Large intestine (tissue), 3 donors: Measurements from ENCODE around the gene PRPF40B. TPM values are rescaled to one million over a fixed set of nuclear protein-coding genes. Genes with fewer than 3 reads are reported as not detected.
A peak's percentile ranks its signal among the peaks of the same experiment; 100 is the strongest.
"Not testable (repeated sequence)": the region's sequence is repeated elsewhere in the genome, so short reads cannot be mapped to it uniquely, and the experiment has no call there.

Experiments used
- DNase-seq, 2 donors: peaks; one replicate each; pipeline versions ENCODE4 v3.0.0 to v3.0.0-alpha.2; 2013
- H3K27ac ChIP-seq: one replicate; pipeline ENCODE4 v1.5.1; 2013; ENCODE audit warnings: low read length
- H3K27me3 ChIP-seq: 2 replicates; pipeline ENCODE4 v1.6.1; 2013; ENCODE audit warnings: low read length; ENCODE audit not compliant: control insufficient read depth, insufficient read depth
- H3K36me3 ChIP-seq: 2 replicates; pipeline ENCODE4 v1.6.1; 2013; ENCODE audit warnings: low read length; ENCODE audit not compliant: control insufficient read depth, insufficient read depth
- H3K4me1 ChIP-seq: one replicate; pipeline ENCODE4 v1.6.1; 2013; ENCODE audit warnings: low read length; ENCODE audit not compliant: control insufficient read depth, insufficient read depth
- H3K4me3 ChIP-seq: one replicate; pipeline ENCODE4 v1.5.1; 2013; ENCODE audit warnings: low read length
- H3K9me3 ChIP-seq: one replicate; pipeline ENCODE4 v1.6.1; 2013; ENCODE audit warnings: mild to moderate bottlenecking, low read depth, low read length, moderate library complexity; ENCODE audit not compliant: control insufficient read depth
- WGBS: methylation state at CpG from one replicate; pipeline ENCODE4 v1.1.5; 2013; ENCODE audit warnings: low lambda C conversion rate; ENCODE audit not compliant: insufficient coverage; 5-methylcytosine and 5-hydroxymethylcytosine counted together
- polyA plus RNA-seq: library from polyadenylated mRNA; unstranded; fragments of 120-200 nt; gene quantifications from one replicate; pipeline ENCODE4 v1.2.1, GENCODE V29; 2013

The PRPF40B gene
- polyA plus RNA-seq, 1 donor: 19.0 TPM

GRCh38 chr12:49609059-49609874, 14.1 kb upstream of the PRPF40B start:
- peaks cover 18% of the 10 kb centered on the region for H3K9me3 ChIP-seq
- H3K27ac ChIP-seq: no peak overlapping the region
- no peaks in the 10 kb centered on the region for H3K27me3 ChIP-seq
- peak; percentile 21 to 55 for DNase-seq
- H3K4me1 ChIP-seq: no peaks in the 10 kb centered on the region
- no CpG with 5 or more reads among the region's 2 CpGs for WGBS
- no peak overlapping the region for H3K4me3 ChIP-seq
- no peaks in the 10 kb centered on the region for H3K36me3 ChIP-seq

GRCh38 chr12:49609875-49610154, 13.5 kb upstream of the PRPF40B start:
- no CpG with 5 or more reads among the region's 1 CpG for WGBS
- no peak overlapping the region for H3K4me3 ChIP-seq
- H3K27me3 ChIP-seq: no peaks in the 10 kb centered on the region
- H3K4me1 ChIP-seq: no peaks in the 10 kb centered on the region
- no peaks in the 10 kb centered on the region for H3K36me3 ChIP-seq
- DNase-seq: no peak
- peaks cover 18% of the 10 kb centered on the region for H3K9me3 ChIP-seq
- no peak overlapping the region for H3K27ac ChIP-seq

GRCh38 chr12:49610785-49611184, 12.6 kb upstream of the PRPF40B start:
- not testable (repeated sequence) for H3K27ac ChIP-seq, H3K4me1 ChIP-seq, H3K27me3 ChIP-seq, DNase-seq, H3K36me3 ChIP-seq, H3K4me3 ChIP-seq
- WGBS: no CpG with 5 or more reads among the region's 4 CpGs
- peaks cover 18% of the 10 kb centered on the region for H3K9me3 ChIP-seq

GRCh38 chr12:49612210-49612609, 11.2 kb upstream of the PRPF40B start:
- H3K36me3 ChIP-seq: no peaks in the 10 kb centered on the region
- peaks cover 2% of the 10 kb centered on the region for H3K27me3 ChIP-seq
- no peaks in the 10 kb centered on the region for H3K4me1 ChIP-seq
- H3K4me3 ChIP-seq: no peak overlapping the region
- no peak for DNase-seq
- no peak overlapping the region for H3K27ac ChIP-seq
- peaks cover 18% of the 10 kb centered on the region for H3K9me3 ChIP-seq

- no peak overlapping the region for H3K4me3 ChIP-seq
- H3K36me3 ChIP-seq: no peaks in the 10 kb centered on the region
- no peaks in the 10 kb centered on the region for H3K4me1 ChIP-seq
- WGBS: no CpG with 5 or more reads among the region's 7 CpGs
- peaks cover 14% of the 10 kb centered on the region for H3K27me3 ChIP-seq
- H3K9me3 ChIP-seq: peaks cover 9% of the 10 kb centered on the region
- no peak for DNase-seq
- no peak overlapping the region for H3K27ac ChIP-seq
These were observed 7.6 kb upstream of the PRPF40B start for GRCh38 chr12:49615725-49616124.

GRCh38 chr12:49616533-49617219, 6.7 kb upstream of the PRPF40B start:
- DNase-seq: no peak
- H3K4me3 ChIP-seq: no peak overlapping the region
- H3K4me1 ChIP-seq: peaks cover 2% of the 10 kb centered on the region
- H3K36me3 ChIP-seq: no peaks in the 10 kb centered on the region
- H3K9me3 ChIP-seq: no peaks in the 10 kb centered on the region
- H3K27ac ChIP-seq: no peak overlapping the region
- WGBS: no CpG with 5 or more reads among the region's 5 CpGs
- H3K27me3 ChIP-seq: peaks cover 14% of the 10 kb centered on the region

GRCh38 chr12:49618576-49618975, 4.8 kb upstream of the PRPF40B start:
- WGBS: 36% methylated on average over 1 of the region's 1 CpG
- Histone ChIP-seq H3K4me1 (peaks cover 14% of the 10 kb centered on the region), H3K9me3 (no peaks in the 10 kb centered on the region), H3K27ac (no peak overlapping the region), H3K4me3 (no peak overlapping the region), H3K27me3 (peaks cover 14% of the 10 kb centered on the region), H3K36me3 (no peaks in the 10 kb centered on the region)
- no peak for DNase-seq

- no peak overlapping the region for H3K4me3 ChIP-seq
- peaks cover 14% of the 10 kb centered on the region for H3K27me3 ChIP-seq
- no peaks in the 10 kb centered on the region for H3K9me3 ChIP-seq
- peaks cover 14% of the 10 kb centered on the region for H3K4me1 ChIP-seq
- no peak for DNase-seq
- no CpG with 5 or more reads among the region's 3 CpGs for whole genome bisulfite sequencing
- H3K36me3 ChIP-seq: no peaks in the 10 kb centered on the region
- H3K27ac ChIP-seq: no peak overlapping the region
These were observed 4.1 kb upstream of the PRPF40B start for GRCh38 chr12:49619286-49619685.

- no peaks in the 10 kb centered on the region for H3K9me3 ChIP-seq
- H3K36me3 ChIP-seq: no peaks in the 10 kb centered on the region
- 40% methylated on average over 4 of the region's 33 CpGs for WGBS
- DNase-seq: no peak
- peak overlapping the region; percentile 71 for H3K27ac ChIP-seq
- peaks cover 14% of the 10 kb centered on the region for H3K4me1 ChIP-seq
- H3K4me3 ChIP-seq: peak overlapping the region; percentile 48
- H3K27me3 ChIP-seq: peaks cover 14% of the 10 kb centered on the region
These were observed 1.5 kb upstream of the PRPF40B start for GRCh38 chr12:49621651-49622500.

GRCh38 chr12:49622501-49623141, 740 bp upstream of the PRPF40B start:
- Histone ChIP-seq H3K36me3 (no peaks in the 10 kb centered on the region), H3K4me1 (peaks cover 14% of the 10 kb centered on the region), H3K4me3 (peak overlapping the region; percentile 48), H3K27me3 (peaks cover 9% of the 10 kb centered on the region), H3K27ac (peak overlapping the region; percentile 71), H3K9me3 (no peaks in the 10 kb centered on the region)
- WGBS: 0% methylated on average over 1 of the region's 22 CpGs
- DNase-seq: peak in 1 of 2 donors; percentile 74
